ENCODE measurements around the gene SMPX.

SMPX gene

DNA sequence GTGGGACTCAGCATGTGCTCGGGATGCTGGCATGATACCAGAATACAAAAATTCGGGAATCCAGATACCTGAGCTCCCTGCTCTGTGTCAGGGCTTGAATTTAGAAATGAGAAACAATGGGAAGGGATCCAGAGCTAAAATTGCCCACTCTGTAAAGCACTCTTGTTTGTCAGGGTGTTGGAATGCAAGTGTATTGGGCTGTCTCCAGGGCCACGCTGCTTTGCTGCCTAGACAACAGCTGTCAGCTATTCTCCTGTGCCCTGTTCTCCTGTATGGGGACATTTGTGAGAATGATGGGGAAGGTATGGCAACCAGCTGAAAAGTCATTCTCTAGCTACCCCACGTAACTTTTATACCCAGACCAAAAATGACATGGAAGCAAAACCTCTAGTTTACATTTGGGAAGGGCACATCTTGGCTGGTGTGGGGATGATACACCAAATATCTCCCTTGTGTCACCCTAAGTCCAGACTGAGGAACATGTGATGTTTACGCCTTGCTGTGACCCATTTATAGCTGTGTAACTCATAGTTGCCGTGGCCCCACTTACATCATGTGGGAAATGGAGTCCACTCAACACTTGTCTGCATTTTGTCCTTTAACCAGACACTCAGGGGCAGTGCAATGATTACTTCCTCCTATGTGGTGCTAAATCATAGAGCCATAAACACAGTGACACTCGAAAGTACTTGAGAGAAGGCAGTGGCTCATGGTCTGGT lies 46.6 kb downstream of the SMPX start:
- H2AFZ ChIP-seq (ENCODE audit: low read depth, low read length, severe bottlenecking) = no peak overlapping the region
- H3K9me2 ChIP-seq (replicated peaks; ENCODE audit: insufficient read depth, low read length) = no peaks in the 10 kb centered on the region
- no peaks in the 10 kb centered on the region for H3K36me3 ChIP-seq (ENCODE audit: low read length)
- no peak for TF ChIP-seq EZH2phosphoT487 (conservative IDR thresholded peaks at IDR 0.05; ENCODE audit: low read length)
- TF ChIP-seq, protein P1, sequence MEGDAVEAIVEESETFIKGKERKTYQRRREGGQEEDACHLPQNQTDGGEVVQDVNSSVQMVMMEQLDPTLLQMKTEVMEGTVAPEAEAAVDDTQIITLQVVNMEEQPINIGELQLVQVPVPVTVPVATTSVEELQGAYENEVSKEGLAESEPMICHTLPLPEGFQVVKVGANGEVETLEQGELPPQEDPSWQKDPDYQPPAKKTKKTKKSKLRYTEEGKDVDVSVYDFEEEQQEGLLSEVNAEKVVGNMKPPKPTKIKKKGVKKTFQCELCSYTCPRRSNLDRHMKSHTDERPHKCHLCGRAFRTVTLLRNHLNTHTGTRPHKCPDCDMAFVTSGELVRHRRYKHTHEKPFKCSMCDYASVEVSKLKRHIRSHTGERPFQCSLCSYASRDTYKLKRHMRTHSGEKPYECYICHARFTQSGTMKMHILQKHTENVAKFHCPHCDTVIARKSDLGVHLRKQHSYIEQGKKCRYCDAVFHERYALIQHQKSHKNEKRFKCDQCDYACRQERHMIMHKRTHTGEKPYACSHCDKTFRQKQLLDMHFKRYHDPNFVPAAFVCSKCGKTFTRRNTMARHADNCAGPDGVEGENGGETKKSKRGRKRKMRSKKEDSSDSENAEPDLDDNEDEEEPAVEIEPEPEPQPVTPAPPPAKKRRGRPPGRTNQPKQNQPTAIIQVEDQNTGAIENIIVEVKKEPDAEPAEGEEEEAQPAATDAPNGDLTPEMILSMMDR (IDR thresholded peaks at IDR 0.05; ENCODE audit: insufficient read depth, low read length, poor library complexity, severe bottlenecking) = no peak
- no peak overlapping the region for H3K9ac ChIP-seq (ENCODE audit: low read length)
- H3K4me2 ChIP-seq (ENCODE audit: low read depth, low read length, poor library complexity, severe bottlenecking) = no peak overlapping the region
- no peaks in the 10 kb centered on the region for H3K79me2 ChIP-seq (ENCODE audit: insufficient read depth, low read length)
- no peak overlapping the region for H3K4me3 ChIP-seq (ENCODE audit: insufficient read depth, low read length, poor library complexity, severe bottlenecking)
- H3K27me3 ChIP-seq (ENCODE audit: low read length) = no peaks in the 10 kb centered on the region
- no peaks in the 10 kb centered on the region for H3F3A ChIP-seq (ENCODE audit: insufficient read depth)
- no peaks in the 10 kb centered on the region for H3K9me3 ChIP-seq (ENCODE audit: insufficient read depth, low read length)
- no peak overlapping the region for H3K27ac ChIP-seq (ENCODE audit: low read depth, low read length)
- H4K20me1 ChIP-seq (ENCODE audit: low read depth, low read length) = no peaks in the 10 kb centered on the region

DNA sequence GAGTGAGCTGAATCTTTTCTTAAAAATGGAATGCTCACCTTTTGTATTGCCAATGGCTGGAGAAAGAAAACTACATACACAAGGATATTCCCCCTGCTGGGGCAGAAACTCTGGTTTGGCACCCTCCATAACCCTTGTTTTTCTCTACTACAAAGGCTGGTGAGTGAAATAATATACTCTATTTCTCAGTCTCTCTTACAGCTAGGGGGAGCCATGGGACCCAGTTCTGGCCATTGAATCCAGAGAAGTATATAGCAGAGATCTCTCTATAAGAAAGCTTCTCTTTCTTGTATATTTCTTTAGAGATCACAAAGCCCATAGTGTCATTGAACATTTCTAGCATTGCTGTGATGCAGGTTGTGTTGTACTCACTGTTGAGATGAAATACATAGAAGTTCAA lies 49.8 kb downstream of the SMPX start:
- no peaks in the 10 kb centered on the region for H3K79me2 ChIP-seq (ENCODE audit: insufficient read depth, low read length)
- no peaks in the 10 kb centered on the region for H3F3A ChIP-seq (ENCODE audit: insufficient read depth)
- no peak for TF ChIP-seq EZH2phosphoT487 (conservative IDR thresholded peaks at IDR 0.05; ENCODE audit: low read length)
- TF ChIP-seq, protein P1 (IDR thresholded peaks at IDR 0.05; ENCODE audit: insufficient read depth, low read length, poor library complexity, severe bottlenecking) = no peak
- H3K9me2 ChIP-seq (replicated peaks; ENCODE audit: insufficient read depth, low read length) = no peaks in the 10 kb centered on the region
- no peaks in the 10 kb centered on the region for H4K20me1 ChIP-seq (ENCODE audit: low read depth, low read length)
- H3K36me3 ChIP-seq (ENCODE audit: low read length) = no peaks in the 10 kb centered on the region
- H3K27me3 ChIP-seq (ENCODE audit: low read length) = no peaks in the 10 kb centered on the region
- H3K9me3 ChIP-seq (ENCODE audit: insufficient read depth, low read length) = no peaks in the 10 kb centered on the region
- no peak overlapping the region for H3K4me3 ChIP-seq (ENCODE audit: insufficient read depth, low read length, poor library complexity, severe bottlenecking)
- no peak overlapping the region for H3K27ac ChIP-seq (ENCODE audit: low read depth, low read length)
- no peak overlapping the region for H3K4me2 ChIP-seq (ENCODE audit: low read depth, low read length, poor library complexity, severe bottlenecking)
- H2AFZ ChIP-seq (ENCODE audit: low read depth, low read length, severe bottlenecking) = no peak overlapping the region
- no peak overlapping the region for H3K9ac ChIP-seq (ENCODE audit: low read length)

DNA sequence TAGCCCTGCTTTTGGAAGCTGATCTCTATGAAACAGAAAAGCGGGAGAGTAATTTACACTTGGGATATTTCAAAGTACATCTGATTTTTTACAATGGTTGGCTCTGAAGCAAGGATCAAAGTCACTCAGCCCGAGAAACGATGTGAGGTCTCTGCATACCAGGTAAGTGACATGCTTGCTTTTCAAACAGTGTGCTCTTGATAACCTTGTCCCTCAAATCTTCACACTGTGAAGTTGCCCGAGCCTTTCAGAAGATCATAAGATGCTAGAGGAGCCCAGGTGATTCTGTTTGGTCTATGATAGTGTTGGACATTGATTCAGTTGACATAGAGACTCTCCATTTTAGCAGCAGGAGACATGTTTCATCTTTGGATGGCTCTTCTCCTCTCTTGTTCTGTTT lies 52.7 kb downstream of the SMPX start:
- no peak for TF ChIP-seq EZH2phosphoT487 (conservative IDR thresholded peaks at IDR 0.05; ENCODE audit: low read length)
- TF ChIP-seq, protein P1 (IDR thresholded peaks at IDR 0.05; ENCODE audit: insufficient read depth, low read length, poor library complexity, severe bottlenecking) = no peak

More for the DNA sequence above, 52.7 kb downstream of the SMPX start:
- no peak overlapping the region for H3K4me2 ChIP-seq (ENCODE audit: low read depth, low read length, poor library complexity, severe bottlenecking)
- no peaks in the 10 kb centered on the region for H3F3A ChIP-seq (ENCODE audit: insufficient read depth)
- no peak overlapping the region for H2AFZ ChIP-seq (ENCODE audit: low read depth, low read length, severe bottlenecking)
- H3K9me3 ChIP-seq (ENCODE audit: insufficient read depth, low read length) = no peaks in the 10 kb centered on the region
- H3K36me3 ChIP-seq (ENCODE audit: low read length) = no peaks in the 10 kb centered on the region
- H3K4me3 ChIP-seq (ENCODE audit: insufficient read depth, low read length, poor library complexity, severe bottlenecking) = no peak overlapping the region
- H3K9ac ChIP-seq (ENCODE audit: low read length) = no peak overlapping the region
- no peak overlapping the region for H3K27ac ChIP-seq (ENCODE audit: low read depth, low read length)
- H3K27me3 ChIP-seq (ENCODE audit: low read length) = no peaks in the 10 kb centered on the region
- no peaks in the 10 kb centered on the region for H3K9me2 ChIP-seq (replicated peaks; ENCODE audit: insufficient read depth, low read length)
- H3K79me2 ChIP-seq (ENCODE audit: insufficient read depth, low read length) = no peaks in the 10 kb centered on the region
- no peaks in the 10 kb centered on the region for H4K20me1 ChIP-seq (ENCODE audit: low read depth, low read length)
